Pancreas (tissue), 10 donors: ENCODE results near the gene PPP4R3C. TPM values are rescaled to one million over a fixed set of nuclear protein-coding genes. Genes with fewer than 3 reads are reported as not detected.

Source experiments
- ATAC-seq, 4 donors: fragments of 200-7000 bp; cut with Tn5 transposase; one replicate each; pipeline versions ENCODE4 v1.8.0 to v1.9.1; 2020; ENCODE audit warnings: mild to moderate bottlenecking in 4 of 4, moderate library complexity in 4 of 4
- DNase-seq, 6 donors: peaks; one replicate each; pipeline ENCODE4 v3.0.0-alpha.2; 2020
- FAIRE-seq: peaks from 2 replicates; lab custom pipeline; 2012; peaks lifted over from hg19 to GRCh38; lab: Jason Lieb, UNC
- H3K27ac ChIP-seq, 4 donors: fragments of 200-600 bp; sonication (generic); 1 replicate in 3 of 4; 2 replicates in 1 of 4; pipeline versions ENCODE4 v1.5.0 to v1.8.0; 2020
- H3K27me3 ChIP-seq, 4 donors: fragments of 200-600 bp; one replicate each; pipeline ENCODE4 v1.8.0; 2021
- H3K36me3 ChIP-seq, 3 donors: fragments of 200-600 bp; sonication (generic) in 1 of 3; one replicate each; pipeline versions ENCODE4 v1.5.0 to v1.8.0; 2020 to 2021
- H3K4me1 ChIP-seq, 3 donors: fragments of 200-600 bp; one replicate each; pipeline ENCODE4 v1.8.0; 2021
- H3K4me3 ChIP-seq, 4 donors: fragments of 200-600 bp; sonication (generic) in 2 of 4; one replicate each; pipeline versions ENCODE4 v1.5.0 to v1.8.0; 2020 to 2021
- H3K9me3 ChIP-seq, 4 donors: fragments of 200-600 bp; one replicate each; pipeline ENCODE4 v1.8.0; 2021
- WGBS, 2 donors: extraction: QIAGEN DNeasy Blood & Tissue Kit; methylation state at CpG; one replicate each; pipeline ENCODE4 v1.1.7; 2013; 5-methylcytosine and 5-hydroxymethylcytosine counted together
- intact Hi-C, 3 donors: fragments of 100-400 bp; cut with DNase I; formaldehyde crosslinking; loops; one replicate each; pipeline versions ENCODE4 v1.11.1 to v1.14.2; 2022
- polyA plus RNA-seq, 2 donors: library from polyadenylated mRNA; stranded (reverse); fragments of 200-250 nt; gene quantifications; one replicate each; pipeline ENCODE4 v1.2.3, GENCODE V29; 2013
- total RNA-seq, 6 donors: library from RNA; stranded (reverse); fragmentation: NEBNext Ultra II Directional in 4 of 6; extraction: Animal tissue kit (Norgen Biotek cat#: 25700) in 4 of 6; gene quantifications; one replicate each; pipeline versions ENCODE4 v1.2.1 to v1.2.4, GENCODE V29; 2021 to 2023
- TF ChIP-seq, protein P1 (sequence below), 4 donors: fragments of 200-600 bp; sonication (generic) in 3 of 4; IDR thresholded peaks; one replicate each; pipeline versions ENCODE4 v1.5.0 to v1.8.0; 2021; ENCODE audit warnings: antibody characterized with exemption in 4 of 4
- donor health status: healthy with polysubstance abuse.
- donor health status: DM: no; HTN: no; CAD: no; lungs with moderate emphysema.
- donor health status: DM: no; HTN: no; CAD: no.
- donor health status: control.
- donor health status: control.
- donor health status: Bipolar disorder and iron deficiency.
- donor health status: DM: yes; HTN: yes; CAD: no.
- donor health status: DM: no; HTN: no; CAD: no.
- donor health status: DM: no; HTN: no; CAD: no.
- donor health status: DM: yes; HTN: yes; CAD: no.

Gene PPP4R3C
- total and polyA plus RNA-seq, 8 donors: not detected

DNA sequence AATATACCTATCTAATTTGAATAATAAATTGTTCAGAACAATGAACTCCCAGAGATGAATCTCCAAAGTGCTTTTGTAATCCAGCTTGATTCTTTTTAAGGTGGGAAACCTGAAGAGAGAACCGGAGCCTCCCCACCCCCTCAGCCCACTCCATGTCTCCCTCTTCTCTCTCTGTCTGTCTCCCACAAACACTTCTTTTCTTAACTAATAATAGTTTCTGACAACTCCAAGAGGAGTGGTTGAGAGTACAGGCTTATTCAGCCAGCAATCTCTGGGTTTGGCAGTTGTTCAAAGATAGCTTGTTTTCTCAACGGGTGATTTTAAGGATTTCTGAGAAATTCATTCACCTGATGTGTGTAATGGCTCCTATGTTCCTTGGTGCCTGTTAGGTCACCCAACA, 23.4 kb downstream of the PPP4R3C start:
- WGBS, 2 donors: 51 to 54% methylated on average over 2 of the region's 2 CpGs
- no peak for FAIRE-seq

DNA sequence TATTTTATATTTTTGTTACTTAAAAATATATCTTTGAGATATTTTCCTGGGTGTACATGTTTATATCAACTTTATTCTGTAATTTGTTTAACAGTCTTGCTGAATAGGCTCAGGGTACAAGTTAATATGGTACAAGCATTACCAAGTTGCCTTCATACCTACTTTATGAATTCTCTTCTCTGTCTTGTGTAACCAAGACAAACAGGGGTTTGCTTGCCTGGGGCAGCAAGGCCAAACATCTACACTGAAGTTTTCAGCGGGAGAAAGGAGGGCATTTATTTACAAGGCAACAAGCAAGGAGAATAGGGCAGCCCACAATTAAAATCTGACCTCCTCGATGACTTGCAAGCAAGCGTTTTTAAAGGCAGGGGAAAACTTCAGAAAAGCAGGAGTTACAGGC, 24.2 kb downstream of the PPP4R3C start:
- no peak overlapping the region for H3K27ac ChIP-seq
- intact Hi-C loops: no loop called here
- FAIRE-seq: no peak
- TF ChIP-seq, protein P1, sequence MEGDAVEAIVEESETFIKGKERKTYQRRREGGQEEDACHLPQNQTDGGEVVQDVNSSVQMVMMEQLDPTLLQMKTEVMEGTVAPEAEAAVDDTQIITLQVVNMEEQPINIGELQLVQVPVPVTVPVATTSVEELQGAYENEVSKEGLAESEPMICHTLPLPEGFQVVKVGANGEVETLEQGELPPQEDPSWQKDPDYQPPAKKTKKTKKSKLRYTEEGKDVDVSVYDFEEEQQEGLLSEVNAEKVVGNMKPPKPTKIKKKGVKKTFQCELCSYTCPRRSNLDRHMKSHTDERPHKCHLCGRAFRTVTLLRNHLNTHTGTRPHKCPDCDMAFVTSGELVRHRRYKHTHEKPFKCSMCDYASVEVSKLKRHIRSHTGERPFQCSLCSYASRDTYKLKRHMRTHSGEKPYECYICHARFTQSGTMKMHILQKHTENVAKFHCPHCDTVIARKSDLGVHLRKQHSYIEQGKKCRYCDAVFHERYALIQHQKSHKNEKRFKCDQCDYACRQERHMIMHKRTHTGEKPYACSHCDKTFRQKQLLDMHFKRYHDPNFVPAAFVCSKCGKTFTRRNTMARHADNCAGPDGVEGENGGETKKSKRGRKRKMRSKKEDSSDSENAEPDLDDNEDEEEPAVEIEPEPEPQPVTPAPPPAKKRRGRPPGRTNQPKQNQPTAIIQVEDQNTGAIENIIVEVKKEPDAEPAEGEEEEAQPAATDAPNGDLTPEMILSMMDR (IDR thresholded peaks at IDR 0.05): no peak
- no peaks in the 10 kb centered on the region for H3K27me3 ChIP-seq
- H3K4me1 ChIP-seq: peaks cover 0 to 10% (median 0%) of the 10 kb centered on the region in 3 donors
- ATAC-seq: no peak
- H3K36me3 ChIP-seq: no peaks in the 10 kb centered on the region
- DNase-seq: no peak
- whole genome bisulfite sequencing, 2 donors: 54 to 67% methylated on average over 3 of the region's 3 CpGs
- no peaks in the 10 kb centered on the region for H3K9me3 ChIP-seq
- H3K4me3 ChIP-seq: no peak overlapping the region

More for the DNA sequence above, 23.4 kb downstream of the PPP4R3C start:
- Histone ChIP-seq H3K4me3 (no peak overlapping the region), H3K9me3 (no peaks in the 10 kb centered on the region), H3K4me1 (peaks cover 0 to 10% (median 0%) of the 10 kb centered on the region in 3 donors), H3K27ac (no peak overlapping the region), H3K27me3 (no peaks in the 10 kb centered on the region), H3K36me3 (no peaks in the 10 kb centered on the region)
- TF ChIP-seq, protein P1 (IDR thresholded peaks at IDR 0.05): no peak
- intact Hi-C loops: no loop called here
- ATAC-seq (no peak), DNase-seq (no peak)

DNA sequence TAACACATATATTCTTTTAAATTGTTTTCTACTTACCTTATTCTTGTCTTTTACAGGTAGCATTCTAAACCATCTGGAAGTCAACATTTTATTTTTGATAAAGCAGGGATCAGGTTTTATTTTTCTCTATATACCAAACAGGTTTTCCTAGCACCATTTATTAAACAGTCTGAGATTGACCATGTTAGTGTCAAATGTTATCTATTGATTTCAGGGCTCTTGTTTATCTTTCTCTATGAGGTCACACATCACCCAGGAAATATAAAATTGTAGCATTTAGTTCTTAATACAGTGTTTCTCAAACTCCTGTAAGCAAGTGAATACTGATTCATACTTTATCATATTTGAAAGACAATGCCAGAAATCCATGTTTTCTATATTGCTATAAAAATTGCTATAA, 28.1 kb downstream of the PPP4R3C start:
- ATAC-seq (peak in 2 of 4 donors; percentile 51 to 58), DNase-seq (no peak), FAIRE-seq (no peak)
- Histone ChIP-seq H3K4me3 (no peak overlapping the region), H3K27me3 (no peaks in the 10 kb centered on the region), H3K27ac (no peak overlapping the region), H3K9me3 (no peaks in the 10 kb centered on the region), H3K36me3 (no peaks in the 10 kb centered on the region), H3K4me1 (peaks cover 0 to 10% (median 0%) of the 10 kb centered on the region in 3 donors)
- intact Hi-C loops: no loop called here
- TF ChIP-seq, protein P1 (IDR thresholded peaks at IDR 0.05): no peak

Other genes starting within 250 kb of the PPP4R3C start
- gene DCAF8L2, start 127.0 kb upstream of the PPP4R3C start, total RNA-seq: not detected
- not detected for gene DCAF8L2, start 127.0 kb upstream of the PPP4R3C start, polyA plus RNA-seq